Measurements from ENCODE around the gene PSMG4. TPM values are rescaled to one million over a fixed set of nuclear protein-coding genes. Genes with fewer than 3 reads are reported as not detected.

Gene PSMG4
- total and polyA plus RNA-seq, 9 of the 15 experiments (the other 6 are each of a cell fraction or from before 2014, with no cell fraction given): 12.9 to 185 (median 52.0) TPM

DNA sequence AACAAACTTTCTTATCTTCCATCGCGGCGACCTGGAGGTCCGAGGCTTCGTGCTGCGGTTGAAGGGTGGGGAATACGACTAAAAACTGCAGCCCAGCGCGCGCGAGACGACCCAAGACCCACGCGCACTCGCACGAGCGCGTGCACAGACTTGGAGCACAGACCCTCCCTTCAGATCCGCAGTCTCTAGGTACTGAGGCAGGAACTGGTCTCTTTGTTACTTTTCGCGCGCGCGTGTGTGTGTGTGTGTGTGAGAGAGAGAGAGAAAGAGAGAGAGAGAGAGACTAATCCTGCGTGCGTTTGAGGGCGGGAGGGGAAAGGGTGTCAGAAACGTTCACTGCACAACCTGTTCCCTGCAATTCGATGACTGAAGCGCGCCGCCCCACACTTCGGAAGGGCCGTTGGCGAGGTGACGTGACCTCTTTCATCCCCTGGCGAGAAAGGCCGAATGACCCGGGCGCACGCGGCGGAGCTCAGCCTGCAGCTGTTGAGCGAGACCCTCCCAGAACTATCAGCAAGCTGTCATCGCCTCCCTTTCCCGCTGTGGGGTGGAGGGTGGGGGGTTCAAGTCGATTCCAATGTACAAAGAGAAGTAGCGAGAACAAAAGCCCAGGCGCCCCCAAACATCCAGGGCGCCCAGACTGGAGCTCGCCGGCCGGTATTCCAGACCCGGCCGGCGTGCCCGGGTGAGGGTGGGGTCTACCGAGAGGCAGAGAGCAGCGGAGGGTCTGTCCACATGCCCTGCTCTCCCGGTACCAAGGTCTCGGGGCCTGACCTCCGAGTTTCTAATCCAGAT is 29.8 kb upstream of the PSMG4 start (continued):
- no peak for TF ChIP-seq STAT5A (IDR thresholded peaks at IDR 0.05; ENCODE audit: borderline replicate concordance, low read length)
- TF ChIP-seq RBM22 (IDR thresholded peaks at IDR 0.05; ENCODE audit: low read depth, low read length, poor library complexity, severe bottlenecking): no peak
- no peak for TF ChIP-seq ARHGAP35 (IDR thresholded peaks at IDR 0.05; ENCODE audit: partially characterized antibody)
- TF ChIP-seq POLR3G (IDR thresholded peaks at IDR 0.05; ENCODE audit: extremely low read depth, insufficient read length, insufficient replicate concordance): no peak
- no peak for TF ChIP-seq RFX5 (IDR thresholded peaks at IDR 0.05; ENCODE audit: low read depth, low read length)
- no peak for TF ChIP-seq TARDBP (IDR thresholded peaks at IDR 0.05)
- TF ChIP-seq MEF2D (tag; conservative IDR thresholded peaks at IDR 0.05; ENCODE audit: low read depth): no peak
- no peak for TF ChIP-seq KDM4B (IDR thresholded peaks at IDR 0.05; ENCODE audit: borderline replicate concordance in 2 of 2, low read depth in 1 of 2)
- TF ChIP-seq, protein P1, sequence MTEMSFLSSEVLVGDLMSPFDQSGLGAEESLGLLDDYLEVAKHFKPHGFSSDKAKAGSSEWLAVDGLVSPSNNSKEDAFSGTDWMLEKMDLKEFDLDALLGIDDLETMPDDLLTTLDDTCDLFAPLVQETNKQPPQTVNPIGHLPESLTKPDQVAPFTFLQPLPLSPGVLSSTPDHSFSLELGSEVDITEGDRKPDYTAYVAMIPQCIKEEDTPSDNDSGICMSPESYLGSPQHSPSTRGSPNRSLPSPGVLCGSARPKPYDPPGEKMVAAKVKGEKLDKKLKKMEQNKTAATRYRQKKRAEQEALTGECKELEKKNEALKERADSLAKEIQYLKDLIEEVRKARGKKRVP (CRISPR knock-in tag; IDR thresholded peaks at IDR 0.05): no peak
- no peak for TF ChIP-seq ZC3H8 (IDR thresholded peaks at IDR 0.05)
- no peak for TF ChIP-seq EZH2 (IDR thresholded peaks at IDR 0.05; ENCODE audit: borderline replicate concordance, low read depth, low read length)
- TF ChIP-seq FOSL1 (tag; conservative IDR thresholded peaks at IDR 0.05): no peak
- TF ChIP-seq, protein P2, sequence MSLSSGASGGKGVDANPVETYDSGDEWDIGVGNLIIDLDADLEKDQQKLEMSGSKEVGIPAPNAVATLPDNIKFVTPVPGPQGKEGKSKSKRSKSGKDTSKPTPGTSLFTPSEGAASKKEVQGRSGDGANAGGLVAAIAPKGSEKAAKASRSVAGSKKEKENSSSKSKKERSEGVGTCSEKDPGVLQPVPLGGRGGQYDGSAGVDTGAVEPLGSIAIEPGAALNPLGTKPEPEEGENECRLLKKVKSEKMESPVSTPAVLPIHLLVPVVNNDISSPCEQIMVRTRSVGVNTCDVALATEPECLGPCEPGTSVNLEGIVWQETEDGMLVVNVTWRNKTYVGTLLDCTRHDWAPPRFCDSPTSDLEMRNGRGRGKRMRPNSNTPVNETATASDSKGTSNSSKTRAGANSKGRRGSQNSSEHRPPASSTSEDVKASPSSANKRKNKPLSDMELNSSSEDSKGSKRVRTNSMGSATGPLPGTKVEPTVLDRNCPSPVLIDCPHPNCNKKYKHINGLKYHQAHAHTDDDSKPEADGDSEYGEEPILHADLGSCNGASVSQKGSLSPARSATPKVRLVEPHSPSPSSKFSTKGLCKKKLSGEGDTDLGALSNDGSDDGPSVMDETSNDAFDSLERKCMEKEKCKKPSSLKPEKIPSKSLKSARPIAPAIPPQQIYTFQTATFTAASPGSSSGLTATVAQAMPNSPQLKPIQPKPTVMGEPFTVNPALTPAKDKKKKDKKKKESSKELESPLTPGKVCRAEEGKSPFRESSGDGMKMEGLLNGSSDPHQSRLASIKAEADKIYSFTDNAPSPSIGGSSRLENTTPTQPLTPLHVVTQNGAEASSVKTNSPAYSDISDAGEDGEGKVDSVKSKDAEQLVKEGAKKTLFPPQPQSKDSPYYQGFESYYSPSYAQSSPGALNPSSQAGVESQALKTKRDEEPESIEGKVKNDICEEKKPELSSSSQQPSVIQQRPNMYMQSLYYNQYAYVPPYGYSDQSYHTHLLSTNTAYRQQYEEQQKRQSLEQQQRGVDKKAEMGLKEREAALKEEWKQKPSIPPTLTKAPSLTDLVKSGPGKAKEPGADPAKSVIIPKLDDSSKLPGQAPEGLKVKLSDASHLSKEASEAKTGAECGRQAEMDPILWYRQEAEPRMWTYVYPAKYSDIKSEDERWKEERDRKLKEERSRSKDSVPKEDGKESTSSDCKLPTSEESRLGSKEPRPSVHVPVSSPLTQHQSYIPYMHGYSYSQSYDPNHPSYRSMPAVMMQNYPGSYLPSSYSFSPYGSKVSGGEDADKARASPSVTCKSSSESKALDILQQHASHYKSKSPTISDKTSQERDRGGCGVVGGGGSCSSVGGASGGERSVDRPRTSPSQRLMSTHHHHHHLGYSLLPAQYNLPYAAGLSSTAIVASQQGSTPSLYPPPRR (CRISPR knock-in tag; IDR thresholded peaks at IDR 0.05; ENCODE audit: borderline replicate concordance): no peak
- TF ChIP-seq MAZ (CRISPR knock-in tag; conservative IDR thresholded peaks at IDR 0.05 in 1 of 2, IDR thresholded peaks at IDR 0.05 in 1 of 2): no peak
- TF ChIP-seq STAG1 (CRISPR knock-in tag; IDR thresholded peaks at IDR 0.05; ENCODE audit: borderline replicate concordance): no peak
- TF ChIP-seq, protein P3, sequence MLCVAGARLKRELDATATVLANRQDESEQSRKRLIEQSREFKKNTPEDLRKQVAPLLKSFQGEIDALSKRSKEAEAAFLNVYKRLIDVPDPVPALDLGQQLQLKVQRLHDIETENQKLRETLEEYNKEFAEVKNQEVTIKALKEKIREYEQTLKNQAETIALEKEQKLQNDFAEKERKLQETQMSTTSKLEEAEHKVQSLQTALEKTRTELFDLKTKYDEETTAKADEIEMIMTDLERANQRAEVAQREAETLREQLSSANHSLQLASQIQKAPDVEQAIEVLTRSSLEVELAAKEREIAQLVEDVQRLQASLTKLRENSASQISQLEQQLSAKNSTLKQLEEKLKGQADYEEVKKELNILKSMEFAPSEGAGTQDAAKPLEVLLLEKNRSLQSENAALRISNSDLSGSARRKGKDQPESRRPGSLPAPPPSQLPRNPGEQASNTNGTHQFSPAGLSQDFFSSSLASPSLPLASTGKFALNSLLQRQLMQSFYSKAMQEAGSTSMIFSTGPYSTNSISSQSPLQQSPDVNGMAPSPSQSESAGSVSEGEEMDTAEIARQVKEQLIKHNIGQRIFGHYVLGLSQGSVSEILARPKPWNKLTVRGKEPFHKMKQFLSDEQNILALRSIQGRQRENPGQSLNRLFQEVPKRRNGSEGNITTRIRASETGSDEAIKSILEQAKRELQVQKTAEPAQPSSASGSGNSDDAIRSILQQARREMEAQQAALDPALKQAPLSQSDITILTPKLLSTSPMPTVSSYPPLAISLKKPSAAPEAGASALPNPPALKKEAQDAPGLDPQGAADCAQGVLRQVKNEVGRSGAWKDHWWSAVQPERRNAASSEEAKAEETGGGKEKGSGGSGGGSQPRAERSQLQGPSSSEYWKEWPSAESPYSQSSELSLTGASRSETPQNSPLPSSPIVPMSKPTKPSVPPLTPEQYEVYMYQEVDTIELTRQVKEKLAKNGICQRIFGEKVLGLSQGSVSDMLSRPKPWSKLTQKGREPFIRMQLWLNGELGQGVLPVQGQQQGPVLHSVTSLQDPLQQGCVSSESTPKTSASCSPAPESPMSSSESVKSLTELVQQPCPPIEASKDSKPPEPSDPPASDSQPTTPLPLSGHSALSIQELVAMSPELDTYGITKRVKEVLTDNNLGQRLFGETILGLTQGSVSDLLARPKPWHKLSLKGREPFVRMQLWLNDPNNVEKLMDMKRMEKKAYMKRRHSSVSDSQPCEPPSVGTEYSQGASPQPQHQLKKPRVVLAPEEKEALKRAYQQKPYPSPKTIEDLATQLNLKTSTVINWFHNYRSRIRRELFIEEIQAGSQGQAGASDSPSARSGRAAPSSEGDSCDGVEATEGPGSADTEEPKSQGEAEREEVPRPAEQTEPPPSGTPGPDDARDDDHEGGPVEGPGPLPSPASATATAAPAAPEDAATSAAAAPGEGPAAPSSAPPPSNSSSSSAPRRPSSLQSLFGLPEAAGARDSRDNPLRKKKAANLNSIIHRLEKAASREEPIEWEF (CRISPR knock-in tag; IDR thresholded peaks at IDR 0.05): no peak
- TF ChIP-seq HNRNPL (IDR thresholded peaks at IDR 0.05; ENCODE audit: low read depth, low read length): no peak
